Spleen (tissue), 7 donors: ENCODE results near the gene FBXW10.
"Not testable (repeated sequence)": the region's sequence is repeated elsewhere in the genome, so short reads cannot be mapped to it uniquely, and the experiment has no call there.

Source experiments
- POLR2A ChIP-seq, 3 donors: fragments of 450-650 bp; IDR thresholded peaks; one replicate each; pipeline ENCODE4 v1.5.1; 2017; ENCODE audit warnings: antibody characterized with exemption in 3 of 3, mild to moderate bottlenecking in 1 of 3
- TF ChIP-seq, protein P1 (sequence below), 11 experiments: fragments of 200-600 bp in 7 of 11; fragments of 450-650 bp in 4 of 11; sonication (generic) in 4 of 11; IDR thresholded peaks in 8 of 11; conservative IDR thresholded peaks in 3 of 11; 1 replicate in 7 of 11; 2 replicates in 4 of 11; pipeline versions ENCODE4 v1.4.0 to v1.8.0; 2016 to 2021; ENCODE audit warnings: antibody characterized with exemption in 11 of 11, inconsistent platforms in 4 of 11, mild to moderate bottlenecking in 1 of 11
- donor health status: DM: no; HTN: no; CAD: no; lungs with moderate emphysema.
- donor health status: DM: no; HTN: no; CAD: no.
- donor health status: DM: no; HTN: no; CAD: no.

DNA sequence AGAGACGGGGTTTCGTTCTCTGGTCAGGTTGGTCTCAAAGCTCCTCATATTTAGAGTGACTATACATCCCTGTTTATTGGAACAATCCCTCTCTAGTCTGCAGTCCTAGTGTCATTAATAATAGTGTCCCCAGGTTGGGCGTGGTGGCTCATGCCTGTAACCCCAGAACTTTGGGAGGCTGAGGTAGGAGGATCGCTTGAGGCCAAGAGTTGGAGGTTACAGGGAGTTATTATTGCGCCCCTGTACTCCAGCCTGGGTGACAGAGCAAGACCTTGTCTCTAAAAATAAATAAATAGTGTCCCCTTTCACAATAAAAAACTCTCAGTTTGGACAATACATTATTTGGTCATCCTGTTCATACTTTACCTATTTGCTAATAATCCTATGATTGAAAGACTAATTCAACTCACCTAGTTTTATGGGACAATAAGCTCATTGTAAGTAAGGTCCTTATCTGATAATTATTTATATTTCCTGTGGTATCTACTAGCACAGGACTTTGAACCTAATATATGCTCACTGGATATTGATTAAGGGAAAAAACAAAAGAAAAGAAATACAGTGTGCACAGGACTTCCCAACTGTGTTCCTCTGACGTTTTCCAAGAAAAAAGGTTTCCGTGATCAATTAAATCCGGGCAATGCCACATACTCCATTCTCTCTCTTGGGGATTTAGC, 13.7 kb downstream of the FBXW10 start:
- TF ChIP-seq, protein P1, sequence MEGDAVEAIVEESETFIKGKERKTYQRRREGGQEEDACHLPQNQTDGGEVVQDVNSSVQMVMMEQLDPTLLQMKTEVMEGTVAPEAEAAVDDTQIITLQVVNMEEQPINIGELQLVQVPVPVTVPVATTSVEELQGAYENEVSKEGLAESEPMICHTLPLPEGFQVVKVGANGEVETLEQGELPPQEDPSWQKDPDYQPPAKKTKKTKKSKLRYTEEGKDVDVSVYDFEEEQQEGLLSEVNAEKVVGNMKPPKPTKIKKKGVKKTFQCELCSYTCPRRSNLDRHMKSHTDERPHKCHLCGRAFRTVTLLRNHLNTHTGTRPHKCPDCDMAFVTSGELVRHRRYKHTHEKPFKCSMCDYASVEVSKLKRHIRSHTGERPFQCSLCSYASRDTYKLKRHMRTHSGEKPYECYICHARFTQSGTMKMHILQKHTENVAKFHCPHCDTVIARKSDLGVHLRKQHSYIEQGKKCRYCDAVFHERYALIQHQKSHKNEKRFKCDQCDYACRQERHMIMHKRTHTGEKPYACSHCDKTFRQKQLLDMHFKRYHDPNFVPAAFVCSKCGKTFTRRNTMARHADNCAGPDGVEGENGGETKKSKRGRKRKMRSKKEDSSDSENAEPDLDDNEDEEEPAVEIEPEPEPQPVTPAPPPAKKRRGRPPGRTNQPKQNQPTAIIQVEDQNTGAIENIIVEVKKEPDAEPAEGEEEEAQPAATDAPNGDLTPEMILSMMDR (IDR thresholded peaks at IDR 0.05 in 8 of 11, conservative IDR thresholded peaks at IDR 0.05 in 3 of 11), result not testable (repeated sequence)
- not testable (repeated sequence) for TF ChIP-seq POLR2A (IDR thresholded peaks at IDR 0.05)
